Trophoblast cell (in vitro differentiated cells and primary cell): ENCODE data around the gene CADPS2.

ENCODE experiments used
- DNase-seq, 2 donors: peaks; one replicate each; pipeline ENCODE4 v3.0.0-alpha.2; 2016
- H2AFZ ChIP-seq: 2 replicates; pipeline ENCODE4 v1.6.1; 2013; ENCODE audit warnings: low read length, moderate library complexity, mild to moderate bottlenecking; ENCODE audit not compliant: insufficient read depth, poor library complexity
- H2AK5ac ChIP-seq: 2 replicates; pipeline ENCODE4 v1.6.1; 2013; ENCODE audit warnings: mild to moderate bottlenecking, low read length
- H2BK120ac ChIP-seq: 2 replicates; pipeline ENCODE4 v1.6.1; 2013; ENCODE audit warnings: low read length, mild to moderate bottlenecking, moderate library complexity; ENCODE audit not compliant: insufficient read depth, poor library complexity
- H2BK12ac ChIP-seq: 2 replicates; pipeline ENCODE4 v1.6.1; 2013; ENCODE audit warnings: mild to moderate bottlenecking, low read length, moderate library complexity
- H2BK5ac ChIP-seq: 2 replicates; pipeline ENCODE4 v1.6.1; 2013; ENCODE audit warnings: low read length, low read depth, moderate library complexity, mild to moderate bottlenecking; ENCODE audit not compliant: poor library complexity
- H3K14ac ChIP-seq: 2 replicates; pipeline ENCODE4 v1.6.1; 2013; ENCODE audit warnings: mild to moderate bottlenecking, low read length
- H3K18ac ChIP-seq: 2 replicates; pipeline ENCODE4 v1.6.1; 2013; ENCODE audit warnings: mild to moderate bottlenecking, low read length
- H3K23ac ChIP-seq: 2 replicates; pipeline ENCODE4 v1.6.1; 2013; ENCODE audit warnings: low read length
- H3K27ac ChIP-seq: 2 replicates; pipeline ENCODE4 v1.5.1; 2013; ENCODE audit warnings: low read depth, mild to moderate bottlenecking, inconsistent platforms, low read length, moderate library complexity
- H3K27me3 ChIP-seq: 2 replicates; pipeline ENCODE4 v1.6.1; 2013; ENCODE audit warnings: inconsistent platforms, mild to moderate bottlenecking, low read length, moderate library complexity; ENCODE audit not compliant: insufficient read depth
- H3K36me3 ChIP-seq, 2 experiments: 1 replicate in 1 of 2; 2 replicates in 1 of 2; pipeline ENCODE4 v1.6.1; 2013; ENCODE audit warnings: low read length in 2 of 2, mild to moderate bottlenecking in 2 of 2, moderate library complexity in 1 of 2; ENCODE audit not compliant: insufficient read depth in 2 of 2, control insufficient read depth in 1 of 2
- H3K4ac ChIP-seq: 2 replicates; pipeline ENCODE4 v1.6.1; 2013; ENCODE audit warnings: low read depth, mild to moderate bottlenecking, low read length, moderate library complexity
- H3K4me1 ChIP-seq, 2 experiments: 1 replicate in 1 of 2; 2 replicates in 1 of 2; pipeline ENCODE4 v1.6.1; 2013; ENCODE audit warnings: low read length in 2 of 2, mild to moderate bottlenecking in 2 of 2, moderate library complexity in 1 of 2; ENCODE audit not compliant: insufficient read depth in 2 of 2, control insufficient read depth in 1 of 2
- H3K4me2 ChIP-seq: 2 replicates; pipeline ENCODE4 v1.6.1; 2013; ENCODE audit warnings: inconsistent platforms, mild to moderate bottlenecking, low read length, moderate library complexity
- H3K4me3 ChIP-seq: 2 replicates; pipeline ENCODE4 v1.5.1; 2013; ENCODE audit warnings: mild to moderate bottlenecking, low read depth, low read length, inconsistent platforms
- H3K79me1 ChIP-seq: one replicate; pipeline ENCODE4 v1.6.1; 2013; ENCODE audit warnings: low read length
- H3K79me2 ChIP-seq: 2 replicates; pipeline ENCODE4 v1.6.1; 2013; ENCODE audit warnings: low read length, mild to moderate bottlenecking; ENCODE audit not compliant: control insufficient read depth, insufficient read depth, poor library complexity
- H3K9ac ChIP-seq: 2 replicates; pipeline ENCODE4 v1.6.1; 2013; ENCODE audit warnings: mild to moderate bottlenecking, low read length
- H3K9me3 ChIP-seq: 2 replicates; pipeline ENCODE4 v1.6.1; 2013; ENCODE audit warnings: low read depth, mild to moderate bottlenecking, control low read depth, inconsistent platforms, low read length; ENCODE audit not compliant: insufficient read depth
- H4K12ac ChIP-seq: 2 replicates; pipeline ENCODE4 v1.6.1; 2013; ENCODE audit warnings: low read depth, mild to moderate bottlenecking, low read length, moderate library complexity
- H4K8ac ChIP-seq: 2 replicates; pipeline ENCODE4 v1.6.1; 2013; ENCODE audit warnings: low read depth, mild to moderate bottlenecking, low read length, moderate library complexity
- H4K91ac ChIP-seq: one replicate; pipeline ENCODE4 v1.6.1; 2013; ENCODE audit warnings: low read depth, mild to moderate bottlenecking, low read length, moderate library complexity
- WGBS: extraction: QIAGEN DNeasy Blood & Tissue Kit; methylation state at CpG from one replicate; pipeline ENCODE4 v1.1.7; 2013; ENCODE audit warnings: missing lambda C conversion rate; ENCODE audit not compliant: insufficient read length, insufficient coverage; ENCODE audit errors: extremely low coverage; 5-methylcytosine and 5-hydroxymethylcytosine counted together

The CADPS2 gene

DNA sequence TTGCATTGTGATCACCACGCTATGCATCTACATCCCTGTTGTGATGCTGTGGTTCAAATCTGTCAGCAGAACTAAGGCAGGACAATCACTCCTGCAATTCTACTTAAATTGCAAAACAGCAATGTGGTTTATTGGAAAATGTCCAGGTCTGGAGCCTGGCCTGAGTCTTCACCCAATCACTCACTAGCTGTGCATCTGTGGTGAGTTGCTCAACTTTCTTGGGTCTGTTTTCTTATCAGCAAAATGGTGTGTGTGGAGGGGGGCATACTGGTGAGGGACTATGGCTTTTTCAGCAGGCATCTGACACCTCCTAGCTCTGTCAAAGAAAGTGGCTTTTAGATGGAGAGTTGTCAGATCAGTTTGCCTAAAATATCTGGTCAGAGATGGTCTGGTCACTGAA lies 473.4 kb downstream of the CADPS2 start:
- Histone ChIP-seq H3K79me2 (no peaks in the 10 kb centered on the region), H4K91ac (no peak overlapping the region), H3K4me3 (no peak overlapping the region), H4K12ac (no peak overlapping the region), H3K18ac (no peak overlapping the region), H2BK5ac (no peak overlapping the region), H3K36me3 (no peaks in the 10 kb centered on the region), H3K23ac (no peak overlapping the region), H3K27me3 (no peaks in the 10 kb centered on the region), H4K8ac (no peak overlapping the region), H3K4me2 (no peak overlapping the region), H3K79me1 (no peaks in the 10 kb centered on the region), H3K14ac (no peak overlapping the region), H3K9ac (no peak overlapping the region), H3K9me3 (no peaks in the 10 kb centered on the region), H3K4ac (no peak overlapping the region), H2AFZ (no peak overlapping the region), H3K4me1 (peaks cover 0 to 3% of the 10 kb centered on the region in 2 experiments), H2BK120ac (no peak overlapping the region), H3K27ac (no peak overlapping the region), H2BK12ac (no peak overlapping the region), H2AK5ac (no peak overlapping the region)
- no peak for DNase-seq
- no CpG with 5 or more reads among the region's 1 CpG for WGBS

DNA sequence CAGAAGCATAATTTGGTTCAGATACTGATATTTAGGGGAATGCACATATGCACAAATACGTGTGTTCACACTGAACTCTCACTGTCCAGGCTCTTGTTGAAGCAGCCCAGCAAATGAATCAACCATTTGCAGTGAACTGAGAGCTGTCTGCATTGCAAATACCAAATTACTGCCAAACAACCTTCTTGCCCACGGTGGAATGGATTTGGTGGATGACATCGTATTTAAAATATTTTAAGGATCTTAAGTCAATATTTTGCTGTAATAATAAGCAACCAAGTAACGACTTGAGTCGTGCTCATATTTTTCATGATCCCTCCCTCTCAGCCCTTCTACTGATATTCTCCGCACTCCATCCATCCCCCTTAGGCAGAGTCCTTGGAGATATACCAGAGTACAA lies 473.8 kb downstream of the CADPS2 start:
- Histone ChIP-seq H3K9me3 (no peaks in the 10 kb centered on the region), H4K91ac (no peak overlapping the region), H3K4me1 (peaks cover 0 to 3% of the 10 kb centered on the region in 2 experiments), H4K12ac (no peak overlapping the region), H3K18ac (no peak overlapping the region), H4K8ac (no peak overlapping the region), H3K9ac (no peak overlapping the region), H2AK5ac (no peak overlapping the region), H2BK5ac (no peak overlapping the region), H3K4ac (no peak overlapping the region), H3K23ac (no peak overlapping the region), H3K79me2 (no peaks in the 10 kb centered on the region), H2BK12ac (no peak overlapping the region), H3K27me3 (no peaks in the 10 kb centered on the region), H3K79me1 (no peaks in the 10 kb centered on the region), H3K14ac (no peak overlapping the region), H3K4me3 (no peak overlapping the region), H3K36me3 (no peaks in the 10 kb centered on the region), H3K27ac (no peak overlapping the region), H2AFZ (no peak overlapping the region), H2BK120ac (no peak overlapping the region), H3K4me2 (no peak overlapping the region)
- WGBS = no CpG with 5 or more reads among the region's 6 CpGs
- no peak for DNase-seq

DNA sequence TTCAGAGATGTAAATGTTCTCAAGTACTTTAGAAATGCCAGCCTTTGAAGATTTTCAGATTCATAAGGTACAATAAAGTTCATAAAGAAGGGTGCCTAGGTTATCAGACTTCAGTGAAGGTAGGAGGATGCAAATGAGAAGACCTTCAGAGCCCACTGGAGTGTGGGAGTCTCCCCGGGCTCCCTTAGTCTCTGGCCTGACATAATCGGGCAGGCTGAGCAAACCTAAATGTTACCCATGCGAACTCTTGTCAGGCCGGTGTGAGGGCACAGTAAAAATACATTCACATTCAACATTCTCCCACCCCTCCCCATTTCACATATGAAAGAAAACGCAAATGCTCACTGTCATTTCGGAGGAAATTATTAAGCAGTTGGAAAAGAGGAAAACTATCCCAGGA lies 479.1 kb downstream of the CADPS2 start:
- H3K9ac ChIP-seq = no peak overlapping the region
- H4K91ac ChIP-seq = no peak overlapping the region
- H3K4me3 ChIP-seq = no peak overlapping the region
- DNase-seq = no peak
- no peak overlapping the region for H3K23ac ChIP-seq
- no peak overlapping the region for H2AK5ac ChIP-seq
- no peaks in the 10 kb centered on the region for H3K4me1 ChIP-seq
- no peak overlapping the region for H3K14ac ChIP-seq
- H3K27me3 ChIP-seq = no peaks in the 10 kb centered on the region
- no peak overlapping the region for H3K4me2 ChIP-seq
- H3K4ac ChIP-seq = no peak overlapping the region
- no peak overlapping the region for H4K8ac ChIP-seq
- H3K79me1 ChIP-seq = no peaks in the 10 kb centered on the region
- no peak overlapping the region for H2BK120ac ChIP-seq
- H3K27ac ChIP-seq = no peak overlapping the region
- H3K36me3 ChIP-seq = no peaks in the 10 kb centered on the region
- no peak overlapping the region for H3K18ac ChIP-seq
- no peak overlapping the region for H2BK5ac ChIP-seq
- H2AFZ ChIP-seq = no peak overlapping the region
- H3K79me2 ChIP-seq = no peaks in the 10 kb centered on the region
- WGBS = no CpG with 5 or more reads among the region's 6 CpGs
- no peaks in the 10 kb centered on the region for H3K9me3 ChIP-seq
- H4K12ac ChIP-seq = no peak overlapping the region
- no peak overlapping the region for H2BK12ac ChIP-seq

DNA sequence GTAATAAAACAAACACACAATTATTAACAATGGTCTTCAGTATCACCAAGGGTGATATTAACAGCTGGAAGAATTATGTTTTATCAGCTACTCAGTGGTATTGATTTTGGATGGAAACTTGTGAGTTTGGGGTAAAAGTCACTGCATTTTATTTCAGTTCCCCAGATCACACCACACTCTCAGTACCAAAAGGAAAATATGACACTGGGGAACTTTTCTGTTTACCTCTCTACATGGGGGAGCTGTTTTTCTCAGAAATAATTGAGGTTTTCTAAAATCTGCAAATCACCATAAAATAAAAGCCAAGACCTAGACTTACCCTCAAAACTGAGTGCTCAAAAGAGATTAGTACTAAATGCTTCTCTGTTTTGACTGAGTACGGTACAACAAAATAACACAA lies 483.1 kb downstream of the CADPS2 start:
- DNase-seq = no peak

More for the DNA sequence above, 483.1 kb downstream of the CADPS2 start:
- no peaks in the 10 kb centered on the region for H3K4me1 ChIP-seq
- no peak overlapping the region for H3K4ac ChIP-seq
- H4K8ac ChIP-seq = no peak overlapping the region
- H2BK5ac ChIP-seq = no peak overlapping the region
- WGBS = no CpG with 5 or more reads among the region's 1 CpG
- no peaks in the 10 kb centered on the region for H3K79me2 ChIP-seq
- no peak overlapping the region for H3K4me3 ChIP-seq
- H2AFZ ChIP-seq = no peak overlapping the region
- no peak overlapping the region for H3K27ac ChIP-seq
- H2AK5ac ChIP-seq = no peak overlapping the region
- H2BK12ac ChIP-seq = no peak overlapping the region
- no peak overlapping the region for H3K9ac ChIP-seq
- H3K27me3 ChIP-seq = no peaks in the 10 kb centered on the region
- H4K91ac ChIP-seq = no peak overlapping the region
- no peaks in the 10 kb centered on the region for H3K79me1 ChIP-seq
- H3K9me3 ChIP-seq = no peaks in the 10 kb centered on the region
- no peak overlapping the region for H2BK120ac ChIP-seq
- no peak overlapping the region for H3K23ac ChIP-seq
- no peak overlapping the region for H3K18ac ChIP-seq
- H3K4me2 ChIP-seq = no peak overlapping the region
- H3K14ac ChIP-seq = no peak overlapping the region
- no peaks in the 10 kb centered on the region for H3K36me3 ChIP-seq
- H4K12ac ChIP-seq = no peak overlapping the region
